Endodermal cell (in vitro differentiated cells): ENCODE results near the gene GABBR1. TPM values are rescaled to one million over a fixed set of nuclear protein-coding genes. Genes with fewer than 3 reads are reported as not detected.
A peak's percentile ranks its signal among the peaks of the same experiment; 100 is the strongest.

Source experiments
- DNase-seq: peaks from one replicate; pipeline ENCODE4 v3.0.0-alpha.2; 2017
- H3K27ac ChIP-seq: 2 replicates; pipeline ENCODE4 v1.5.1; 2013; ENCODE audit warnings: mild to moderate bottlenecking, low read depth, low read length, moderate library complexity
- H3K27me3 ChIP-seq: 2 replicates; pipeline ENCODE4 v1.6.1; 2013; ENCODE audit warnings: mild to moderate bottlenecking, low read length, moderate library complexity; ENCODE audit not compliant: insufficient read depth, control insufficient read depth, poor library complexity, severe bottlenecking
- H3K36me3 ChIP-seq: 2 replicates; pipeline ENCODE4 v1.7.0; 2013; ENCODE audit warnings: mild to moderate bottlenecking, low read length, moderate library complexity; ENCODE audit not compliant: control insufficient read depth, insufficient read depth
- H3K4me1 ChIP-seq: one replicate; pipeline ENCODE4 v1.7.0; 2013; ENCODE audit warnings: low read length; ENCODE audit not compliant: control insufficient read depth, insufficient read depth
- H3K4me3 ChIP-seq: 2 replicates; pipeline ENCODE4 v1.5.1; 2013; ENCODE audit warnings: mild to moderate bottlenecking, low read length, moderate library complexity
- H3K9ac ChIP-seq: 2 replicates; pipeline ENCODE4 v1.6.1; 2013; ENCODE audit warnings: mild to moderate bottlenecking, low read length, moderate library complexity; ENCODE audit not compliant: poor library complexity, severe bottlenecking; ENCODE audit errors: extremely low read depth
- H3K9me3 ChIP-seq: 2 replicates; pipeline ENCODE4 v1.6.1; 2013; ENCODE audit warnings: mild to moderate bottlenecking, low read length, moderate library complexity; ENCODE audit not compliant: control insufficient read depth
- H3K27ac Mint-ChIP-seq: 2 replicates; pipeline ENCODE4 v1.8.0; 2020; ENCODE audit warnings: mixed read lengths
- H3K27me3 Mint-ChIP-seq: 2 replicates; pipeline ENCODE4 v1.8.0; 2021; ENCODE audit warnings: mild to moderate bottlenecking, mixed read lengths; ENCODE audit not compliant: insufficient read depth
- H3K36me3 Mint-ChIP-seq: 2 replicates; pipeline ENCODE4 v1.8.0; 2020; ENCODE audit warnings: low read depth, mixed read lengths
- H3K4me1 Mint-ChIP-seq: 2 replicates; pipeline ENCODE4 v1.8.0; 2020; ENCODE audit warnings: mixed read lengths
- H3K4me3 Mint-ChIP-seq: 2 replicates; pipeline ENCODE4 v1.8.0; 2020; ENCODE audit warnings: mild to moderate bottlenecking, moderate library complexity, mixed read lengths
- H3K9me3 Mint-ChIP-seq: 2 replicates; pipeline ENCODE4 v1.8.0; 2020; ENCODE audit warnings: mild to moderate bottlenecking, mixed read lengths
- CTCF ChIP-seq: fragments of 200-600 bp; sonication (generic); conservative IDR thresholded peaks from 2 replicates; pipeline ENCODE4 v1.5.0; 2021; ENCODE audit warnings: antibody characterized with exemption, mild to moderate bottlenecking
- WGBS, 2 experiments: methylation state at CpG; one replicate each; pipeline versions ENCODE4 v1.1.5 to v1.1.7; 2013; ENCODE audit warnings: missing lambda C conversion rate in 2 of 2, mixed read lengths in 1 of 2; ENCODE audit not compliant: insufficient coverage in 1 of 2, insufficient read length in 1 of 2; 5-methylcytosine and 5-hydroxymethylcytosine counted together
- total RNA-seq, 2 donors: library from RNA; stranded (reverse); fragmentation: NEBNext Ultra II Directional in 1 of 2; extraction: Animal tissue kit (Norgen Biotek cat#: 25700) in 1 of 2; gene quantifications; 2 replicates in 1 of 2; 3 replicates in 1 of 2; pipeline ENCODE4 v1.2.1, GENCODE V29; 2021

GABBR1 gene
- total RNA-seq, 2 donors from 2014 or later, result 81.8 to 99.1 TPM

DNA sequence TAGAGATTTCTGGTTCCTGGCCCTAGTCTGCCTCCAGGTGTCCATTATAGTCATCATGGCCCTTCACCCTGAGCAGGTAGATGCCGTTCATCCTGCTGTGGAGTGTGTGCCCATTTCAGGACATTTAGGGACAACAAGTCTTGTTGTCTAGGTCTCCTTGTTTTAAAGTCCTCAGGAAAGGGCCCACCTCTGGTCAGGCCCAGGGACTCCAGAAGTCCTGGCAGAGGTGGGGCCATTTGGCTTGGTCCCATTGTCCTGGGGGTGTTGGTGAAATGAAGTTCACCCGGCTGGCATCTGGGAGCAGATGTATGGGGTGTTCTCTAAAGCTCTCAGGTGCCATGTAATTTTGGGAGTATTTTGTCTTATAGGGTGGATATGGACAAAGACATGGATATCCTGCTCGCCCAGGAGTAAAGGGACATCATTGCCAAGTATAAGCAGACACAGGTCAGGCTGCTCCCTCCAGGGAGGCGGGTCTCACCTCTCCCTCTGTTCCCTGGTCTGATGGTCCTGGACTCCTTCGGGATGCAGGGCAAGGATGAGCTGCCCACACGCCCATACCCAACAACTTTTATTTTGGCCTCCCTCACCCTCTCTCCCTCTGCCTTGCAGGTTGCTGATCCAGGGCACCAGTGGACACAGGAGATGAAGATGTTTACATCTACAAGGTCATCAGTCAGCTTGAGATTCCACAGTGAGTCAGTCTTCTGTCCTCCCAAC is 113.5 kb downstream of the GABBR1 start:
- Mint-ChIP-seq H3K27ac (no peak overlapping the region), H3K27me3 (no peaks in the 10 kb centered on the region), H3K4me3 (no peak overlapping the region), H3K9me3 (peaks cover 15% of the 10 kb centered on the region), H3K4me1 (no peaks in the 10 kb centered on the region), H3K36me3 (no peaks in the 10 kb centered on the region)
- Histone ChIP-seq H3K4me1 (no peaks in the 10 kb centered on the region), H3K4me3 (no peak overlapping the region), H3K9ac (no peak overlapping the region), H3K27me3 (no peaks in the 10 kb centered on the region), H3K27ac (no peak overlapping the region), H3K9me3 (peaks cover 19% of the 10 kb centered on the region), H3K36me3 (no peaks in the 10 kb centered on the region)
- 88 to 100% methylated on average over 2 to 6 of the region's 6 CpGs for WGBS, 2 experiments
- TF ChIP-seq CTCF, result no peak
- peak; percentile 3 for DNase-seq

DNA sequence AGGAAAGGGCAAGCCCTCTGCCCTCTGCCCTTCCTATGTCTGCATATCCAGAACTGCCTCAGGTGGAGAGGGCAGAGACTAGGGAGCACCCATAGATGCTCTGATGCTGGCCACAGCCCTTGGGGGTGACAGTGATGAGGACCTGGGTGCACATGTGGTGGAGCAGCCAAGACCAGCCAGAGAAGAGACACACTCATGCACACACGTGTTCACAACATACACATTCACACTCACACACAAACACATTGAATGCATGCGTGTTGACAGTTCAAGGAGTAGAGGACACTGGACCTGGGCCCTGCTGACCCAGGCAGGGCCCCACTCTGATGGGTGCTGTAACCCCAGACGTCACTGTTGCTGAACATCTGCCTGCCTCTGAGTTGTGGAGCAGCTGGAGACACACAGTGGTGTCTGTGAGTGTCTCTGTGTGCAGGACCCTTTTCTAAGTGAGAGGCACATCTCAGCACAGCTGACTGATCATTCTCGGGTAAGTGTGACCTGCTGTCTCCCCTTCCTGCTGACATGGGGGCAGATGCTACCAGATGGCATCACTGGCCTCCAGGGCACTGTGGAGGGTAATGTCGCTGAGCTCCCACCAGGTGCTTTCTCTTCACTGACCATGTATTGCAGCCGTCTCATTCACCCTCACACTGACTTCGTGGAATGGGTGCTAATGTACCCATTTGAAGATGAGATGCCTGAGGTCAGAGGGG is 115.1 kb downstream of the GABBR1 start:
- Histone ChIP-seq H3K4me1 (no peaks in the 10 kb centered on the region), H3K27me3 (no peaks in the 10 kb centered on the region), H3K36me3 (no peaks in the 10 kb centered on the region), H3K9me3 (peaks cover 5% of the 10 kb centered on the region), H3K27ac (no peak overlapping the region), H3K9ac (no peak overlapping the region), H3K4me3 (no peak overlapping the region)
- Mint-ChIP-seq H3K4me3 (no peak overlapping the region), H3K36me3 (no peaks in the 10 kb centered on the region), H3K9me3 (peaks cover 5% of the 10 kb centered on the region), H3K27ac (no peak overlapping the region), H3K4me1 (no peaks in the 10 kb centered on the region), H3K27me3 (no peaks in the 10 kb centered on the region)
- WGBS, 2 experiments, result 88 to 89% methylated on average over 5 to 7 of the region's 7 CpGs
- TF ChIP-seq CTCF, result no peak
- DNase-seq, result no peak

DNA sequence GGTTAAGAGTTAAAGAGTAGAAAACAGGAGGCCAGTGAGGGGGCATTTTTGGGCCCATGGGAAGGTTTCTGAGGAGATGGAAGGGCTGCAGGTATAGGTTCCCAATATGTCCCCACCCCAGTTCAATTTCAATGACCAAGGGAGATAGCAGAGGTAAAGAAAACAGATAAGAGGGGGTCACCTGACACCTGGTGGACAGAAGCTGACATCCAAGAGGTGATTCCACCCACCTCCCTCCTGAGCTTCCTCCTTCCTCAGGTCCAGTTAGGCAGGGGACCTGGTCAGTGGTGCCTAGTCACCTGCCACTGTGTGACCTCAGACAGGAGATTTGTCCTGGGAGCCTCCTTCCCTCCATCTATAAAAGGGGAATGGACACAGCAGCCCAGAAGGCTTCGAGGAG is 115.7 kb downstream of the GABBR1 start:
- Histone ChIP-seq H3K4me1 (no peaks in the 10 kb centered on the region), H3K4me3 (no peak overlapping the region), H3K27me3 (no peaks in the 10 kb centered on the region), H3K9ac (no peak overlapping the region), H3K9me3 (peaks cover under 1% of the 10 kb centered on the region), H3K36me3 (no peaks in the 10 kb centered on the region), H3K27ac (no peak overlapping the region)
- H3K4me3 Mint-ChIP-seq, result no peak overlapping the region
- 78% methylated on average over 1 of the region's 1 CpG; no CpG with 5 or more reads in 1 of the 2 experiments for WGBS, 2 experiments
- H3K9me3 Mint-ChIP-seq, result peaks cover 2% of the 10 kb centered on the region
- TF ChIP-seq CTCF, result peak; percentile 39
- H3K27ac Mint-ChIP-seq, result no peak overlapping the region
- no peak for DNase-seq
- H3K27me3 Mint-ChIP-seq, result no peaks in the 10 kb centered on the region
- H3K36me3 Mint-ChIP-seq, result no peaks in the 10 kb centered on the region
- no peaks in the 10 kb centered on the region for H3K4me1 Mint-ChIP-seq
